GM12864 (cell line): ENCODE data around the gene ZDHHC21.

Experiments used
- DNase-seq: peaks from one replicate; pipeline ENCODE4 v3.0.0-alpha.2; 2011; ENCODE audit warnings: low read depth
- H3K4me3 ChIP-seq: 2 replicates; pipeline ENCODE4 v1.5.1; 2011; ENCODE audit warnings: mild to moderate bottlenecking, low read depth, low read length, control low read depth
- CTCF ChIP-seq: IDR thresholded peaks from 2 replicates; pipeline ENCODE4 v1.5.1; 2011; ENCODE audit warnings: low read depth, mild to moderate bottlenecking, moderate library complexity, low read length, control low read depth, inconsistent platforms; ENCODE audit errors: missing control alignments

Gene ZDHHC21

GRCh38 chr9:14662060-14662453 lies 31.2 kb downstream of the ZDHHC21 start:
- DNase-seq: no peak
- TF ChIP-seq CTCF: no peak

GRCh38 chr9:14661421-14662059 lies 31.7 kb downstream of the ZDHHC21 start:
- no peak overlapping the region for H3K4me3 ChIP-seq
- DNase-seq: no peak
- peak; percentile 24 for TF ChIP-seq CTCF

More at GRCh38 chr9:14662060-14662453, 31.2 kb downstream of the ZDHHC21 start:
- H3K4me3 ChIP-seq: no peak overlapping the region

GRCh38 chr9:14660721-14661120 lies 32.5 kb downstream of the ZDHHC21 start:
- DNase-seq: no peak
- H3K4me3 ChIP-seq: no peak overlapping the region
- no peak for TF ChIP-seq CTCF

- TF ChIP-seq CTCF: no peak
- no peak overlapping the region for H3K4me3 ChIP-seq
- no peak for DNase-seq
Measured at GRCh38 chr9:14654932-14655331, 38.3 kb downstream of the ZDHHC21 start.

GRCh38 chr9:14653511-14653910 lies 39.7 kb downstream of the ZDHHC21 start:
- H3K4me3 ChIP-seq: no peak overlapping the region
- TF ChIP-seq CTCF: no peak
- DNase-seq: no peak

GRCh38 chr9:14652729-14653377 lies 40.4 kb downstream of the ZDHHC21 start:
- no peak overlapping the region for H3K4me3 ChIP-seq
- peak; percentile 24 for TF ChIP-seq CTCF
- no peak for DNase-seq

GRCh38 chr9:14650596-14650995 lies 42.6 kb downstream of the ZDHHC21 start:
- no peak for DNase-seq
- H3K4me3 ChIP-seq: no peak overlapping the region
- TF ChIP-seq CTCF: no peak
